GM15510 (cell line): Measurements from ENCODE around the gene KCNG2.

Experiments used
- POLR2A ChIP-seq: IDR thresholded peaks from 3 replicates; pipeline ENCODE4 v1.6.1; 2011; ENCODE audit warnings: borderline replicate concordance; ENCODE audit not compliant: insufficient read length; ENCODE audit errors: extremely low read depth

Gene KCNG2

DNA sequence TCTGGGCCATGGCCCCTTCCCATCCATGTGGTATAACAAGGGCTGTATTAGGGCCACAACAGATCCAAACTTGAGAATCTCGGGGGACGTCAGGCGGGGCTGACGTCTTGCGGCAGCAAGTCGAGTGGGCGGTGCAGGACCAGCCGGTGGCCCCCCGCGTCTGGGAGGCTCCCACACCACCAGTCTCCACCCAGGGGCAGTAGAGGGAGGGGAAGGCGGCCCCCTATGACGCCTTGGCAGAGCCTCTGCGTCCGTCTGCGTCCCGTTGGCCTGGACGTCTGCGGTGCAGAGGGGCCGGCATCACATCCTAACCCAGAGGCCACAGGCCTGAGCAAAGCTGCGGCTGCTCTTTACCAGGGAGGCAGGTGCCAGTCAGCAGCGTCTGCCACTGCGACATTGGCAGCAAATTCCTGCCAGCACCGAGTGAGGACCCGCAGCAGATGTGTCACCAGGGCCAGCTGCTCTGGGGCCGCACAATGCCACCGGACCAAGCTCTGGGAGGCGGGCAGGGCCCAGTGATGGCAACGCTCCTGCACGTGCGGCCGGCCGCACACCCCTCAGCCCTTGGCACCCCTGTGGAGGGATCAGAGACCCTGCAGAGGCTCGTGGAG, 73.8 kb downstream of the KCNG2 start:
- TF ChIP-seq POLR2A: no peak

DNA sequence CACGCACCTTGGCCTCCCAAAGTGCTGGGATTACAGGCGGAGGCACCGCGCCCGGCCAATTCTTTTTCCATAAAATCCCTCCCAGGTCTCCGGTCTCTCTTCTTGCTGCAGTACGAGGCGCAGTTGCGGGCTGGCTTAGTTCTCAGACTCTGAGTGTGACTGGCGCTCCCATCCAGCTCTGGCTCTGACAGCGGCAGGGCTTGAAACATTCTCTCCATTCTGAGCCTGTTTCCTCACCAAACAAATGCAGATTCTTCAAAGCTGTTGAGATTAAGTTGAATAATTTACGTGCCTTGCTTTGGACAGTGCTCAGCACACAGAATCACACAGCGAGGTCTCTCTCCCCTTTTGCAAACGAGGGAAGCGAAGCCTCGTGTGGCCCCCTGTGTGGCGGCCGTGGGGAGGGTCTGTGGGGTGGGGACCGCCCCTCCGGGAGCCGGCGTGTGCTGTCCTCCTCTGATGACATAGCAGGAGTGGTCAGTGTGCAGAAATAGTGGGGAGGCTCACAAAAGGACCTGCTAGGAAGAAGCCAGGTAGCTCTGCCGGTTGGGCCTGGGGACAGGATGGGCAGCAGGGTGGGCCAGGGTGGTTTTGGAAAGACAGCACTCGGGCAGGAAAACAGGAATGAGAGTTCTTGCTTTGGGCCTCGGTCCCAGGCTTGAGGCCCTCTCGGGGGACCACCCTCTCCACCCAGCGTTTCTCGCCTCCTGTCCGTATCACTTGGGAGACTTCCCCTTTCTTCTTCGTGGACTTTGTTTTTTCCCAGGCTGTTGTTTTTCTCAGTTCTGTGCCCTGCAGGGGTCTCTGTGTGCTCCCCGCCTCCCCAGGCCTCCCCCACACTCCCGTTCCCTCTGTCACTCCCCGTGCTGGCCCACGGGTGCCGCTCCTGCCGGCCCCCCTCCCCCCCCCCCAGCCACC, 75.0 kb downstream of the KCNG2 start:
- TF ChIP-seq POLR2A: no peak

- no peak for TF ChIP-seq POLR2A
These were observed 75.8 kb downstream of the KCNG2 start for GRCh38 chr18:79873449-79874110.

GRCh38 chr18:79874553-79875530, 77.1 kb downstream of the KCNG2 start:
- no peak for TF ChIP-seq POLR2A

DNA sequence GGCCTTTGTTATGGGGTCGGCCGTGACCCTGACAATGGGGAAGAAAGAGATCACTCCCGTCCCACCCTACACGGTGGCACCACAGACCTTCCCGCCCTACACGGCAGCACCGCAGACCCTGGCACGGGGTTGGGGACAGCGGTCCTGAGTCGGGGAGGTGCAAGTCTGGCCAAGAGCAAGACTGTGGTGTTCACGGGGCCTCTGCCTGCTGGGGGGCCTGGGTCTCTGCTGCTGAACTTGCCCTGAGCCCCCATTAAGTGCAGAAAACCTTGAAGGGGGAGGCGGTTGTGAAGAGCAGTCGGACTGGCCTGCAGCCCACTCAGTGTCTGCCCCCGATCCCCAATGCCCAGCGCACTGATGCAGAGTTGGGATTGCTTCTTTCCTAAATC, 77.8 kb downstream of the KCNG2 start:
- TF ChIP-seq POLR2A: no peak

DNA sequence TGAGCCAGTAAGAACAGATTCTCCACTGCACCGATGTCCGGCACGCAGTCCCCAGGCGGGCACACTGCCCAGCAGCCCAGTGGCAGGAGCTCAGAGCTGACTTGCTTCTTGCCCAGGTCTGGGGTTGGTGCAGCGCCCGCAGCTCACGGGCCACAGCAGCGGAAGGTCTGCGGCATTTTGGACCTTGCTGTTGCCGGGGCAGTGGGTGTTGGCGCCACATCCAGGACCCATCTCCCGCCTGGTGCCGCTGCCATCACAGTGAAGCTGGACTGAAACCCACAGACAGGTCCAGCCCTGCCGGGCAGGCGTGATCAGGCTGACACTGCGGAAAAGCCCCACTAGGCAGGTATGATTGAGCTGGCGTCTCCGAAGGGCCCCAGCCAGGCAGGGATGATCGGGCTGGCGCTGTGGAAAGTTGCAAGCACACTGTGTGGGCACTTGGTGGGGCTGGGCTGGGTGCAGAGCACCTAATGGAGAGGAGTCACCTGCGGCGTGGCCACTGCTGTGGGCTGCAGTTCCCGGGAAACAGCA, 78.3 kb downstream of the KCNG2 start:
- no peak for TF ChIP-seq POLR2A

DNA sequence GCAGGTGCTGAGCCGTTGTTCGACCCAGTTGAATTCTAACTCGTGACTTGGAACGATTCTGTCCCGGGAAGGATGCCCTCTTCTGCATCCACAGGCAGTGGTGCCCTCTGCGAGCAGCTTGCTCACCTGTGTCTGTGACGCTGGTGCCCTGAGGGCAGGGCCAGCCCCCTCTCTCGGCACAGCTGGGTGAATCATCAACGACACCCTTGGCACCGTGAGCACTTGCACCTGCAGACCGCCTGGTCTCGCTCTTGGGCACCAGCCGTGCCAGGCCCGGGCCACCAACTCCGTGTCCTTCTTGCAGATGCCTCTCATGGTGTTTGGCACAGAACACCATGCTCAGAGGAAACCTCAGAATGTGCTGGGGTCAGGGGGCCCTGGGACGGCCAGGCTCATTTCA, 78.8 kb downstream of the KCNG2 start:
- no peak for TF ChIP-seq POLR2A

GRCh38 chr18:79877163-79878091, 79.7 kb downstream of the KCNG2 start:
- no peak for TF ChIP-seq POLR2A

- no peak for TF ChIP-seq POLR2A
These were observed 81.1 kb downstream of the KCNG2 start for GRCh38 chr18:79878741-79879378.

- TF ChIP-seq POLR2A: no peak
These were observed 81.8 kb downstream of the KCNG2 start for GRCh38 chr18:79879566-79879965.

DNA sequence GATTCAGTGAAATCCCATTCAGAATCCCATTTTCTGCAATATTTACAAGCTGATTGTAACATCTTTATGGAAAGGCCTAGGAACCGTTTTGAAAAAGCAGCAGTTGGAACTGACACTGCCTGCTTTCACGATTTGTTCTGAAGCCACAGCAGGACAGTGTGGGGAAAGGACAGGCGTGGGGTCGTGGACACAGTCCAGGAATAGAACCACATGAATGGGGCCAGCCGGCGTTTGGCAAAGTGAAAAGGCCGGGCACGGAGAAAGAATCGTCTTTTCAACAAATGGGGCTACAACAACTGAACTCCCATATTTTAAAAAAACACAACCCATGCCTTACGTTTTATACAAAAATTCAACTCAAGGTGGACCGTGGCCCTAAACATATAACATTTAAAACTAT, 84.0 kb downstream of the KCNG2 start:
- no peak for TF ChIP-seq POLR2A

- TF ChIP-seq POLR2A: no peak
These were observed 84.9 kb downstream of the KCNG2 start for GRCh38 chr18:79882522-79883241.

- no peak for TF ChIP-seq POLR2A
These were observed 85.9 kb downstream of the KCNG2 start for GRCh38 chr18:79883461-79884293.
